Lower leg skin (tissue), 4 donors: Measurements from ENCODE around the gene KLK6. TPM values are rescaled to one million over a fixed set of nuclear protein-coding genes. Genes with fewer than 3 reads are reported as not detected.

Experiments
- DNase-seq, 2 donors: peaks; one replicate each; pipeline ENCODE4 v3.0.0-alpha.2; 2019; ENCODE audit warnings: low spot score in 2 of 2
- H3K4me3 ChIP-seq: fragments of 200-600 bp; sonication (generic); 2 replicates; pipeline ENCODE4 v1.5.1; 2017; ENCODE audit warnings: mild to moderate bottlenecking, low read depth; ENCODE audit not compliant: poor library complexity, severe bottlenecking
- CTCF ChIP-seq, 3 donors: fragments of 450-650 bp; IDR thresholded peaks; one replicate each; pipeline ENCODE4 v1.5.1; 2016; ENCODE audit warnings: antibody characterized with exemption in 3 of 3, mild to moderate bottlenecking in 3 of 3, moderate library complexity in 2 of 3
- POLR2A ChIP-seq, 2 donors: fragments of 450-650 bp; IDR thresholded peaks; one replicate each; pipeline ENCODE4 v1.6.1; 2016 to 2017; ENCODE audit warnings: antibody characterized with exemption in 2 of 2, mild to moderate bottlenecking in 1 of 2, moderate library complexity in 1 of 2
- WGBS, 2 donors: methylation state at CpG; one replicate each; pipeline ENCODE4 v1.1.5; 2018; 5-methylcytosine and 5-hydroxymethylcytosine counted together
- intact Hi-C: fragments of 100-400 bp; cut with DNase I; formaldehyde crosslinking; loops from one replicate; pipeline ENCODE4 v1.15.0; 2023; ENCODE audit warnings: low total_unique reads
- total RNA-seq, 4 donors: library from RNA; depleted of rRNA; stranded (reverse); fragments of >200 nt; gene quantifications; one replicate each; pipeline ENCODE4 v1.1.0, GENCODE V29; 2016

Gene KLK6
- total RNA-seq, 4 donors from 2014 or later: 0.27 to 9.5 (median 5.1) TPM

DNA sequence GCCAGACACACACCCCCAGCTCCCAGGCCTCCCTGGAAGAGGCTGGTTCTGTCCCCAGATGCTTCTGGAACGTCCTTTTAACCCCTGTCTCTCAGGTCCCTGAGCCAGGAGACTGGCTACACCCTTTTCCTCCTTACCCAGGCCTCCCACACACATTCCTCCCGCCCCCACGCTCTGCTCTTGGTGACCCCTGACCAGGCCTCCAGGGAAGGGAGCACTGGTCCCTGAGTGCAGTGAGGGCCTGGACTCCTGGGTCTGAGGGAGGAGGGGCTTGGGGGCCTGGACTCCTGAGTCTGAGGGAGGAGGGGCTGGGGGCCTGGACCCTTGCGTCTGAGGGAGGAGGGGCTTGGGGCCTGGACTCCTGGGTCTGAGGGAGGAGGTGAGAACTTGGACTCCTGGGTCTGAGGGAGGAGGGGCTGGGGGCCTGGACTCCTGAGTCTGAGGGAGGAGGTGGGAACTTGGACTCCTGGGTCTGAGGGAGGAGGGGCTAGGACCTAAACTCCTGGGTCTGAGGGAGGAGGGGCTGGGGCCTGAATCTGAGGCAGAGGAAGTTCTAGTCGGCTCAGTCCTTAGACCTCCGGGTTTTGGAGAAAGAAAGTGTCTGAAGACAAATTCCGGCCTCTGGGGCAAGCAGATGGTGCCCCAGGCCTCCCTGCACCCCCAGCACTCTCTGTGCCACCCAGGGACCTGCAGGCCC lies 527 bp downstream of the KLK6 start:
- no peak overlapping the region for H3K4me3 ChIP-seq
- TF ChIP-seq CTCF (IDR thresholded peaks at IDR 0.05) (no peak), POLR2A (IDR thresholded peaks at IDR 0.05) (no peak)
- 30 to 47% methylated on average over 7 of the region's 7 CpGs for WGBS, 2 donors
- intact Hi-C loops: no loop called here
- no peak for DNase-seq

GRCh38 chr19:50967929-50968715 lies 1.3 kb downstream of the KLK6 start:
- intact Hi-C loops: no loop called here
- TF ChIP-seq CTCF (IDR thresholded peaks at IDR 0.05) (no peak), POLR2A (IDR thresholded peaks at IDR 0.05) (no peak)
- H3K4me3 ChIP-seq: no peak overlapping the region
- WGBS, 2 donors: 45 to 56% methylated on average over 20 of the region's 20 CpGs
- DNase-seq: no peak

GRCh38 chr19:50964266-50964665 lies 5.1 kb downstream of the KLK6 start:
- intact Hi-C loops: no loop called here
- no peak for DNase-seq
- 89 to 90% methylated on average over 3 of the region's 3 CpGs for WGBS, 2 donors
- H3K4me3 ChIP-seq: no peak overlapping the region
- TF ChIP-seq POLR2A (IDR thresholded peaks at IDR 0.05): no peak
- TF ChIP-seq CTCF (IDR thresholded peaks at IDR 0.05): no peak

DNA sequence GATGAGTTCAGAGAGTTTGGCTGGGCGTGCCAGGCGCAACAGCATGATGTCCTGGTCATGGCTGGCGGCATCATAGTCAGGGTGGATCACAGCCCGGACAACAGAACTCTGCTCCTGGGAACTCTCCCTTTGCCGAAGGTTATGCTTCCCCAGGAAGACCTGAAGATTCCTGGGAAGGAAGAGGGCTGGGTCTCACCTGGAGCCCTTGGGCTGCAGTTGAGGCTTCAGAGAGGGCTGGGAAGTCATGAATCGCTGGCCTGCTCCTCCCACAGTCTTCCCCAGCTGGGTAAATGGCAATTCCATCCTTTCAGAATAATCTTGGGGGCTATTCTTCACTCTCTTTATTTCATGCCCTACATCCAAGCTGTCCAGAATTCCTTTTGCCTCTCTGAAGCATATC lies 6.0 kb downstream of the KLK6 start:
- intact Hi-C loops: no loop called here
- no peak for DNase-seq
- no peak overlapping the region for H3K4me3 ChIP-seq
- WGBS, 2 donors: 86 to 90% methylated on average over 6 of the region's 6 CpGs
- TF ChIP-seq POLR2A (IDR thresholded peaks at IDR 0.05) (no peak), CTCF (IDR thresholded peaks at IDR 0.05) (no peak)

DNA sequence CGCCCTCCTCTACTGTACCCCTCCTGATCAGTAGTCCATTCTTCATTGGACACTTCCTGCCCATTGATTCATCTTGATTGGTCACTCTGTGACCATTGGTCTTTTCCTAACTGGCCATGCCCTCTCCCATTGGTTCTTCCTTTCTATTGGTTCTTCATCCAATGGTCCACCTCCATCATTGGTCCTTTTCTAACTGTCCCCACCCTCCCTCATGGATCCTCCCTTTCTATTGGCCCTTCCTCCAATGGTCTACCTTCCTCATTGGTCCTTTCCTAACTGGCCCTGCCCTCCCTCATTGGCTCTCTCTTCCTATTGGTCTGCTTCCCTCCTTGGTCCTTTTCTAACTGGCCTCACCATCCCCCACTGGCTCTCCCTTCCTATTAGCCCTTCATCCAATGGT lies 7.1 kb downstream of the KLK6 start:
- TF ChIP-seq CTCF (IDR thresholded peaks at IDR 0.05) (no peak), POLR2A (IDR thresholded peaks at IDR 0.05) (no peak)
- no peak overlapping the region for H3K4me3 ChIP-seq
- no peak for DNase-seq
- intact Hi-C loops: no loop called here
- WGBS, 2 donors: 89 to 95% methylated on average over 1 of the region's 1 CpG
